ENCODE measurements around the gene GAB2.

GAB2 gene

DNA sequence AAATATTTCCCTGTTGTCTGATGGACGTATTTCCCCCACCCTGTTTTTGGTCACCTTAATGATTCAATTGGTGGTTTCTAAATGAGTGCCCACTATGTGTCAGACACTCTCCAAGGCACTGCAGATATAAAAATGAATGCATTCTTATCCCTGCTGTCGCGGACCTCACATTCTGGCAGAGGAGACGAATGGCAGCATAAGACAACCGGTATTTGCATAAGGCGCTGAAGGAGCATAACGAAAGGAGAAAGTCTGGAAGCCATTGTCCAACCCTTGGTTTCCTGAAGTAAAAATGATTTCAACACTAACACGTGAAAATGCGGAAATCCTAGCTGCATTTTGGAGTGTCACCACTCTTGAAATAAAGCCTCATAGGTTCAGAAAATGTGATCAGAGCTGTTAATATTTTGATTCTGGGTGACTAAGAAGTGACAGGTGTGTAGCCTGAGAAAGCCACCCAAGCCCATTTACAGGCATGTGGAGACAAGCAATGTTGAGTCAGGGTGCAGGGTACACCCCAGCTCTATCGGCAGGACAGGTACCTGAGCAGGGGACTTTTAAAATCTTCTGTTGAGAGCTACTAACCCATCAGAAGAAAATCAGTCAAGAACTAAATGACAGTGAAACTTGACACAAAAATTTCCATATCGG, 10.1 kb upstream of the GAB2 start:
- no peak for DNase-seq

DNA sequence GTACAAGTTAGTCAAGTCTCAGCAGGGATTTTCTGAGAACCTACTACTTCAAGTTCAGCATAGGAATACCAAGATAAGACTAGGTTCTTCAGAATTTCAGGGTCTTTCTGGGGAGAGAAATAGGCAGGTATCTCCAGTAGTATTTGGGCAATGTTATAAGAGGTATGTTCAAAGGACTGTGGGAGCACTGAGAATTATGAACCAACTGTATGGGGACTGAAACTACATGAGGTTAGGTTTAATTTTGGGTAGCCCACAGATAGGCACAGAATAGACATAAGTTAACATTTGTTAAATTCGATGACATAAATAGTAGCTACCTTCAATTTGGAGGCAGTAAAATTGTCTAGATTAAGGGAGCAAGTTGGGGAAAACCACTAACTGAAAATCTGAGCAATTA, 9.2 kb upstream of the GAB2 start:
- DNase-seq: no peak

DNA sequence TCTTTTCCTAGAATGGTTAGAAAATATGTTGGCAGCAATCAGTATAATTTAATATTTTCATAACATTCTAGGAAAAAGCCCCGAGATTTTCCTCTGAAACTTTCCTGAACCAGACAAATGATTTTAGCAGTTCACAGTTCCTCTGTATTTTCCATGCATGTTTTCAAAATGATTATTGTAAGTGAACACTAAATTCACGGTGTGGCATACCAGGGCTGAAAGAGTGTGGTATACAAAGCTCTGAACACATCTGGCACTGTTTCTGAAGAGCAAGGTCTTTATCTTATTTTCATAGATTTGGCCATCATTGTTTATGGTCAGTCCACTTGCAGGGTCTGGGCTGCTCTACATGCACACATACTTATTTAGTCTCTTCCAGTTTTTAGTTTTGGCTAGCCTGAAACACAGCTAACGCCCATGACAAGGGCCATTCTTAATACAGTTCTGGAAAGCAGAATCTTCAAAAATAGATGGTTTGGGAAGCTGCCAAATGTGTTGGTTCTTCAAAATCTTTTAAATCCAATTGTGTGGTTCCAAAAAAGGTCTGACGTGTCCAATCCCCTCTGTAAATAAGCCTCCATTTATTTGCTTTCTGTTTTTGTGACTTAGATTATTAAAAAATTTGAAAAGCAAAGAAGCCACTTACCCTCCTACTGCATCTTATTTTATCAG, 7.9 kb upstream of the GAB2 start:
- no peak for DNase-seq

DNA sequence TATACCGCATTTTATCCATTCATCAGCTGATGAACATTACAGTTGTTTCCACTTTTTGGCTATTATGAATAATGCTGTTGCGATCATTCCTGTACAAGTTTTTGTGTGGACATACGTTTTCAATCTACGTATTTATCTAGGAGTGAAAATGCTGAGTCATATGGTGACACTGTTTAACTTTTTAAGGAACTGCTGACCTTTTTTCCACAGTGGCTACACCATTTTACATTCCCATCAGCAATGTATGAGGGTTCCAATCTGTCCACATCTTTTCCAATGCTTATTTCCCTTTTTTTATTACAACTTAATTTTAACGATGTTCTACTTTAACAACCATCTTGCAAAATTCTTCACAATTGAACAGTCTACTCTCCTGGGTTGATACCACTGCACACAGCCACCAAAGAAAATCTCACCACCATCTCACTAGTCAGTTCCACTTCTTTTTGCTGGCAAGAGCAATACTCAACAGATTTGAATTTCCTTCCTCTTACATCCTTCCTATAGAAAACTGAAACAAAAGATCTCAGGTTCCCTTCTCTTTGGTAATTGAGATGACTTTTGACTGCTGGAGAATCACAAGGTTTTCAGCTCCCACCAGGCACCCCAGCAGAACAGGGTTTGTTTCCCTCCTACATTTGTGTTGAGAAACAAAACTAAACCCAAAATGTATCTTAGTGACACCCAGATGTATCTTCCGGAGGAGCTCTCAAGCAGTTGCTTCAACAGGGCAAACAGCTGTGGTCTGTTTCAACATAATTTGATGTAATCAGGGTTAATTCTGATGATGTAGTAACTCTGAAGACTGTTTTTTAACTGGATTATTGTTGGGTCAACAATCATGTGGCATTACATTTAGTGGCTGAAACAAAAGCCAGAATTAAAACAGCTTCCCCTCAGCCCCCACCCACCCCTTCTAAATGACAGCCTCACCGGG, 7.0 kb upstream of the GAB2 start:
- no peak for DNase-seq

DNA sequence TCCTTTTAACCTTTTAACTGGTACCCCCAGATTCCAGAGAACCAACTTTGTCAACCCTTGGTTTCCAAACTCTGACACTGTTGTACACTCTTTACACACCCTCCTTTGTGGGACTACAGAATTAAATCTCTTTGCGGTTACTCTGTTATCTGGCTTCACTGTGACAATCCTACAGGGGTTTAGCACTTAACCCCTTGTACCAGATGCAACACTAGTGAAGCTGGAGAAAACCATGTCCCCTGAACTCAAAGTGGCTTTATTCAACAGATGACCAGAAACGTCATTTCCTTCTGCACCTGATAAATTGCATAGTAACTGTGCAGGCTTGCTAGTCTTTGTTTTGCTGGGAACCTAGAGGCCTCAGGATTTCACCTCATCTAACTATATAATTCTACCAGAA, 5.6 kb upstream of the GAB2 start:
- no peak for DNase-seq

DNA sequence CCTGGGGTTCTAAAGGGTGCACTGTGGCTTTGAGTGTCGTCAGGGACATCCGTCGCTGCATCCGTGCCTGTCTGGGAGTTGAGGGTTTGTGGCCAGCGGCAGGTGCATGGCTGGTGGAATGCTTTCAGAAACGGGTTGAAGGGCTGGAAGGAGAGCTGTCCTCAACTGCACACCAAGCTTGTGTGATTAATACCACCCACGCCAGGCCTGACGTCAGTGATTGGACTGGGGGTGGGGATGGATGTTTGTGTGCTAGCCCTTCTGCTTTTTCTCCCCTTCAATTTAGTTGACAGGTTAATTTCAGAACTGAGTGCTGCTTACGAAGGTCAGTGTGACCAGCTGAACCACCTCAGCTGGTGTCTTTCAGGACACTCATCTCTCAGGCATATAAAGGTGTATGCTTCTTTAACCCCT, 3.2 kb upstream of the GAB2 start:
- DNase-seq: peak; percentile 51

DNA sequence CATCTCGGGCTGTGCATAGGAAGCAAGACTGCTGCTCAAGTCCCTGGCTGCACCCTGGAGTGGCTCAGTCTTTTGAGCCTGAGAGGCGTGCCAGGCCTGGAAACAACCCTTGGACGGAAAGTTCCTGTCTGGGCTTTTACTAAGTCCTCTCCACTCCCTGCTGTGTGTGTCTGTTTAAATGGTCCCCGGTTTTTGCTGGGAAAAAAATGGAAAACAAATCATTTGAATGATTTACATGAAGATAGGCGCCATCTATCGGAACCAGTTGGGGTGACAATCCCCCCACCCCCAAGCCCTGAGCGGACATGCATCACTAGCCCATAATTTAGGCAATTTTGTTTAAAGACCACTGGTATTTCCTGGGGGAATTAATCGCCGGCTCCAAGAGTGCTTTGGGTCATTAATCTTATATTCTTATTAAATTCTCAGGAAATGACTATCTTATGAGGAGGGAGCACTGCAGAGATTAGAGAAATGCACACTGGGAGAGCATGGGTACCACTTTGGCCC, 2.7 kb upstream of the GAB2 start:
- peak; percentile 54 for DNase-seq

DNA sequence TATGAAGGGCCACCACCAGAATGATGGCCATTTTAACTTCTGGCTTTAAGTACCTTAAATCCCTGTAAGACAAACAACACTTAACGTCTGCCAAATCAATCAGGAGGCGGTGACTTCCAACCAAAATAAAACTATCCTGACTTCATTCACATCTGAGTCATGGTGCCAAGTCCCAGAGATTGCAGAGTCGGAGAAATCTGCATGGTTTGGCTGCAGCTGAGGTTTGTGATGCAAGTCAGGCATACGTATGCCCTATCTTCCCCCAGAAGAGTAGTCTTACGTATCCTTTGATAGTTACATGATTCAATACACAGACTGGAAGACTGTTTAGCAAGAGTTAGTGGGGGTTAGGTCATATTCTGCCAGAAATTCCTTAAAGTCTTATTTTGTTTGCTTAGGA, 1.7 kb upstream of the GAB2 start:
- no peak for DNase-seq

DNA sequence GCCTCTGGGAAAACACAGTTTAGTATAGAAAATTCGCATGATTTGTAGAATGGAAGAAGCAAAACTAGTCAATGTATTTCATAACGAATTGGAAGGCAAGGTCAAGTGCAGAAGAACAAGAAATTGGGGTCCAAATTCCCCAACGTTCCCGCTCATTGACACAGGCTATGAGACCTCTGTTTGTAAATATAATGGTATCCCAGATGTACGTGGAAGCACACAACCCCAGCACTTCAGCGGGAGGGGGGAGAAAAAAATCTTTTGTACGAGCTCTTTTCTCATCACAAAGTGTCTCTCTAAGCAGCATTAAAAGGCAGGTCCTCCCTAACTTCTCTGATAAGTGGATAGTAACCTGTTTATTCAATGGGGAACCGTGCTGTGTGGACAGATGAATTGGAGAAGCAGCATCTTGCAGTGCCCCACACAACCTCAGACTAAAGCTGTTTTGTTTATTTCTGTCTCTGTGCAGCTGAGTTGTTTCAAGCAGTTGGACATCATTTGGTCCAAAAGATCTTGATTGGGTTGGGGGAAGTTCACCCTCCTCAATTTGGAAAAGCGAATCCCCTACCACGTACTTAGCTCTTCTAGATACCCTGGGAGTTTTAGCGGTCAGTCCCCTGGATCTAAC, 1.1 kb upstream of the GAB2 start:
- no peak for DNase-seq

DNA sequence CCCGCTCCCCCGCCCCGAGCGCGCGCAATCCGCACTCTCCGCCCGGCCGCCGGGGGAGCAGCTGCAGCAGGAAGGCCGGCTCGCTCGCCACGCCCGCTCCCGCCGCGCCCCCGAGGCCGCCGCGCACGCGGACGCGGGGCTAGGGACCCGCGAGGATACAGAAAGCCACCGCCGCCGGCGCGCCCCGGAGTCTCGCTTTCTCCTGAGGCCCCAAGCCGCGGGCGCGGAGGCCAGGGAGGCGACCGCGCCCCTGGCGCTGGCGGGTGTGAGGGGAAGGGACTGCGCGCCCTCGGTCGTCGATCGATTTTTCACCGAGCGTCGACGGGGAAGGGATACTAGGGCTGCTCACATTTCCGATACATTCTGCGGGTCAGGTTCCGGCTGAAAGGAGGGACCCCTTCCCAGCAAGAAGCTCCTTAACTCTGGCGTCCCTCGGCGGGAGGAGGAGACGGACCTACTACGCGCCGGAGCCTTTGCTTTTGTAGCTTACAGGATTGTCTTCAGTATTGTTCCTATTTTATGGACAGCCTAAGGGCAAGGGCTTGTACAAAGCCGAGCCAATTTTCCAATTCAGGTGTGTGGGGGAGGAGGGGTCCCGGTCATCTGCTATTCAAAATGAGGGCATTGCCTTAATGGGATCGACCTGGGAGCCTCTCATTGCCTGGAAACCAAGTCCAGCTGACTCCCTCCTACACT, 416 bp upstream of the GAB2 start:
- DNase-seq: peak; percentile 75

DNA sequence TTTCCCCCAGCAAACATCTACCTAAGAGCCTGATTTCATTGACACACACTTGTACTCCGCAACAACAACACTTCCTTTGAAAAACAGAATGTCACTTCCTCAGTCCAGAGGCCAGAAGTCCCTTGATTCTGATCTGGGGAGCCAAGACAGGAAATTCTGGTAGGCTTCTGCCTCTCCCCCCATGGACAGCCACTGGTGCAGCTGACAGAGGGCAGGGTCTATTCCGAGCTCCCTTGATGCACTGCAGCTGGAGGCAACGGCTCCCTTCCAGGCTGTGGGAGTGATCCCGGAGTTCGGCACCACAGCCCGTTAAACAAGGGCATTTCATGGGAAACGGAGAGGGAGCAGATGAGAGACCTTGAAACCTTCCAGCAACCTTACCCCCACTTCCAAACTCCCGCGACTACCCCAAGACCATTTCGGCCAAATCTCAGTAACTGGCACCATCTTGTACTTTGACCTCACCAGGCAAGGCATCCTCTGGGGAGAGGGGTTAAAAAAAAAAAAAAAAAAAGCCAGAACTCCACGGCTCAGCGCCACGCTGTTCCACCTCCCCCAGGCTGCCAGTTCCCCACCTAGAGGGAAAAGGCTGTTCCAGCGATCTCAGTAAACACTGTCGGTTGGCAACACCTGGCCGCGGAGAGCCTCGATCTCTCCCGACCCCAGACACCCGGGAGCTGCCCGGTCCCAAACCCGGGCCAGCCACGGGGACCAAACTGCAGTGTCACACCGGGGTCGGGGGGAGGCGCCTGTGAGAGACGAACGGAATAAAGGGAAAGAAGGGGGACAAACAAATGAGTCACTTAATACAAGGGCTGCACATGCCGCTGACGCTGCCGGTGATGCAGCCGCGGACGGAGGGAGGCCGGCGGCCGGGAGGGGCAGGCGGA, 1.1 kb downstream of the GAB2 start:
- DNase-seq: peak; percentile 77

DNA sequence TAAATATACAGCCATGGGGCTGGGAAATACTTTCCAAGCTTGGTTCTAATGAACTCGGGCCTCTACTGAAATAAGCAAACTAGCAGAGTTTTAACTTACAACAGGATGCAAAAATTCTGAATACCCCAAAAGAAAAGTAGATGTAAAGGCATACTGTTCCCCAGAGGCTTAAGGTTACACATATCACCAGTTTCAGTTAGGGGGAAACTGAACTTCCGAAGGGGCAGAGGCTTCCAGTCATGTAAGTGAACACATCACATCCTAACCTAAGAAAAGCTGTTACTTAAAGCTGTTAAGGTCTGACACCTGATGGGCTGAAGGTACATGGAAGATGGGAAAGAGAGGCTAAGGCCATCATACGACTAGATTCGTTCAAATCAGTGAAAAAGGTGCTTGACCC, 2.3 kb downstream of the GAB2 start:
- DNase-seq: no peak

DNA sequence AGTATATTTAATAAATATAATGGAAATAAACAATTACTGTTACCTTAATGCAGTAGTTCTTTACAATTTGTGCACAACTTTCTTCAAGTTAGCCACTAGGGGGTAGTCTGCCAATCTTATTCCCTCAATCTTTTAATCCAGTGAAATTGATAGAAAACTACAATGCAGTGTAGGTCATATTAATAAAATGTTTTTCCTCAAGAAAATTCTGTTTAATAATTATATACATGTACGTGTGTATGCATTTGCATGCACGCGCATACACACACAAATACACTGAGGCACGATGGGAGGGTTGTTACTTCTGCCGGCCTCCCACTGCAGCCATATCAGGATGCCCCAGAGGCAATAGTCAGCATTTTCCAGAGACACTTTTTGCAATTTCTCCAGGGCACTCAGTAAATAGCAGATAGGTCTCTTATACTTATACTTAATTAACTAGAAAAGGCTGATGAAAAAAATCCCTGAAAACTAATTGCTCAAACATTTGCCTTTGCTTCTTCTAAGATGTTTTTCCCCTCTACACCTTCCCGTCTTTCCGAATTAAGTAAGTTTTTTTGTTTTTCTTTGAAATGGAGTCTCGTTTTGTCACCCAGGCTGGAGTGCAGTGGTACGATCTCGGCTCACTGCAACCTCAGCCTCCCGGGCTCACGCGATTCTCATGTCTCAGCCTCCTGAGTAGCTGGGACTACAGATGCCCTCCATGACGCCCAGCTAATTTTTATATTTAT, 3.1 kb downstream of the GAB2 start:
- no peak for DNase-seq

DNA sequence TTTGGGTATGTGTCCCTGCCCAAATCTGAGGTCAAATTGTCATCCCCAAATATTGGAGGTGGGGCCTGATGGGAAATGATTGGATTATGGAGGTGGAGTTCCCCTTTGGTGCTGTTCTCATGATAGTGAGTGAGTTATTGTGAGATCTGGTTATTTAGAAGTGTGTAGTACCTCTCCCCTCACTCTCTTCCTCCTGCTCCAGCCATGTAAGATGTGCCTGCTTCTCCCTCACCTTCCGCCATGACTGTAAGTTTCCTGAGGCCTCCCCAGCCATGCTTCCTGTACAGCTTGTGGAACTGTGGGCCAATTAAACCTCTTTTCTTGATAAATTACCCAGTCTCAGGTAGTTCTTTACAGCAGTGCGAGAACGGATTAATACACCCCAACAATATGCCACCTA, 9.0 kb downstream of the GAB2 start:
- DNase-seq: no peak

DNA sequence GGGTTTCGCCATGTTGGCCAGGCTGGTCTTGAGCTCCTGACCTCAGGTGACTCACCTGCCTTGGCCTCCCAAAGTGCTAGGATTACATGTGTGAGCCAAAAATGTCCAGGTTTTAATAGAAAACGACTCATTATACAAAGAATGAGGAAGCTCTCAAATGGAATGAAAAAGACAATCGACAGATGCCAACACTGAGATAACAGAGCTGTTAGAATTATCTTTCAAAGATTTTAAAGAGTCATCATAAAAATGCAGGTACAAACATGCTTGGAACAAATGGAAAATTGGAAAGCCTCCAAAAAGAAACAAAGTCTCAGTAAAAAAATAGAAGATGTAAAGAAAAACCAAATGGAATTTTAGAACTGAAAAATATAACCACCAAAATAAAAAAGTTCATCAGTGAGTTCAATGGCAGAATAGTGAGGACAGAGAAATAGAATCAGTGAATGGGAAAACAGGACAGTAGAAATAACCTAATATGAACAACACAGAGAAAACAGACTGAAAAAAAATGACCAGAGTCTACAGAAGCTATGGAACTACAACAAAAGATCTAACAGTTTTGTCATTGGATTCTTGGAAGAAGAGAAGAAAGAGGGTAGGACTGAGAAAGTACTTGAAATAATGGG, 10.9 kb downstream of the GAB2 start:
- DNase-seq: no peak

DNA sequence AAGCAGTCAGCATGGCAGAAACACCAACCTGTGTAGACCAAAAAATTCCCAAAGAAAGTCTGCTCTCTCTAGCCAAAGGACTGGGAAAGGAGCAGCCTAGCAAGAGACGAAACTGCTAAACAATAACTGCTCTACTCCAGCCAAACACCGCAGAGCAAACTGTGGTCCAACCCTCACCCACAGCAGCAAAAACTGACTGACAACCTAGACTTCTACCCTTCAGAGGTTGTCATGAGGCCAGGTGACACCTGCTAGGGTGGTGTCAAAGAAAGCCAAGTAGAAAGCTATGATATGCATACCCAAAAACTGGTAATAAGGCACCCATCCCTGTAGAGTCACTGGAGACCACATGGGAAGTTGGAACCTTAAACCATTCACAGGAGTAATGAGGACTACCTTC, 11.8 kb downstream of the GAB2 start:
- no peak for DNase-seq

DNA sequence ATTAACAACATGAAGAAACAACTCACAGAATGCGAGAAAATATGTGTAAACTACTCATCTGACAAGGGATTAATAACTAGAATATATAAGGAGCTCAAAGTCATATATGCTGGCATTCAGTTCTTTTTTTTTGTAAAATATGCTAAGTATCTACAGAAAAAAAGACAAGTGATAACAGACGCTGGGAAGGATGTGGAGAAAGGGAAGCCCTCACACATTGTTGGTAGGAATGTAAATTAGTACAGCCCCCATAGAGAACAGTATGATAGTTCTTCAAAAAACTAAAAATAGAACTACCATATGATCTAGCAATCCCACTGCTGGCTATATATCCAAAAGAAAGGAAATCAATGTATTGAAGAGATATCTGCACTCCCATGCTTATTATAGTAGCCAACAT, 13.8 kb downstream of the GAB2 start:
- DNase-seq: no peak

DNA sequence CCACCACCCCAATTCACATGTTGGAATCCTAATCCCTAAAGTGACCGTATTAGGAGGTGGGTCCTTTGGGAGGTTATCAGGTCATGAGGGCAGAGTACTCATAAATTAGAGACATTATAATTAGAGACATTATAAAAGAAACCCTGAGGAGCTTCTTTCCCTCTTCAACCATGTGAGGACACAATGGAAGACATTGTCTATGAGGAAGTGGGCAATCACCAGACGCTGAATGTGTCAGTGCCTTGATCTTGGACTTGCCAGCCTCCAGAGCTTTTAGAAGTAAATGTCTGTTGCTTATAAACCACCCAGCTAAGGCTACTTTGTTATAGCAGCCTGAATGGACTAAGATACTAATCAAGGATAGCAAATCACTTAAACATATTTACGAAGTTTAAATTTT, 14.8 kb downstream of the GAB2 start:
- no peak for DNase-seq

DNA sequence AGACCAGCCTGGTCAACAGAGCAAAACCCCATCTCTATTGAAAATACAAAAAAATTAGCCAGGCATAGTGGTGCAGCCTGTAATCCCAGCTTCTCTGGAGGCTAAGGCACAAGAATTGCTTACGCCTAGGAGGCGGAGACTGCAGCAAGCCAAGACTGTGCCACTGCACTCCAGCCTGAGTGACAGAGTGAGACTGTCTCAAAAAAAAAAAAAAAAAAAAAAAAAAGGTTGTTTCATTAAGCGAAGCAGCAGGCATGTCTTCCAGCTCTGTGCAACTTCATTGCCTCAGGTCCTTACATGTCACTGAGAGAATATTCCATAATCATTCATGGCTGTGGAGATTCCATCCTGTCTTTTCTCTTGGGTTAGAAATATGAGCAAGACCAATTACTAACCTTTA, 16.9 kb downstream of the GAB2 start:
- DNase-seq: no peak

DNA sequence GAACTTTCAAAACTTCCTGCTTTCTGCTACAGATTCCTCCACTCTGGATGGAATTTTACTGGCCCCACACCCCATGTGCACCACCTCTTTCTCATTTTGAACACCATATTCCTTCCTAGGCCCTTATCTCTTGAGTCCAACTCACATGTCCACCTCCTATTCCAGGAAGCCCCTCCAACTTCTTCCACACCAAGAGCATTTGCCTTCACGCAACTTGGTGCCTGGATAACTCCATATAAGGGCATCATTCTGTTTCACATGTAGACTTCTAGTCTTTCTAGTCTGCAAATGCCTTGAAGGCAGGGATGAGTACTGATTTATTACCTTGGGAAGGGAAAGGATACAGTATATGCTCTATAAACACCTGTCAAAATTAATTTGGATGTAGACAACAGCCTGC, 17.5 kb downstream of the GAB2 start:
- DNase-seq: no peak
